ENCODE data around the gene ZC3H12D. TPM values are rescaled to one million over a fixed set of nuclear protein-coding genes. Genes with fewer than 3 reads are reported as not detected.
A peak's percentile ranks its signal among the peaks of the same experiment; 100 is the strongest.

Gene ZC3H12D
- total RNA-seq, 2 donors from 2014 or later = 106 to 170 TPM

DNA sequence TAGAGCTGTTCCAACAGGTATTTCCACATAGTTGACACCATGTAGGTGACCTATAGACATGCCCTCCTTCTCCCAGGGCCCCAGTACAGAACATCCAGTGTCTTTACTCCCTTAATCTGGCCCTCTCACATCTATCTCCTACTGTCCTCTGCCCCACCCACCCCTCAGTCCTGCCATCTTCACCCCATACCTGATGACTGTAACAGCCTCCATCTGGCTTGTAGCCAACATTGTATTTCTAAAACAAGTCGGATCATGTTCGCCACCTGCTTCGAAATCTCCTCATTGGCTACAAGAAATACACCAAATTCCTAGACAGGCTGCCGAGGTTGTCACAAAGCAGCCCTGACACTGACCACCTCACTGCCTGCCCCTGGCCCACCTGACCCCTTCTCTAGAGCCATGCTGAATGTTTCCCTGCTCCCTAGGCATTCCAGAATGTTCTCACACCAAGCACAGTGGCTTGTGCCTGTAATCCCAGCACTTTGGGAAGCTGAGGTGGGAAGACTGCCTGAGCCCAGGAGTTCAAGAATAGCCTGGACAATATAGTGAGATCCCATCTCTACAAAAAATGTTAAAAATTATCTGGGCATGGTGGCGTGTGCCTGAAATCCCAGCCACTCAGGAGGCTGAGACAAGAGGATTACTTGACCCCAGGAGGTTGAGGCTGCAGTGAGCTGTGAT lies 6.0 kb downstream of the ZC3H12D start:
- H3K27ac Mint-ChIP-seq = peak overlapping the region; percentile 98

DNA sequence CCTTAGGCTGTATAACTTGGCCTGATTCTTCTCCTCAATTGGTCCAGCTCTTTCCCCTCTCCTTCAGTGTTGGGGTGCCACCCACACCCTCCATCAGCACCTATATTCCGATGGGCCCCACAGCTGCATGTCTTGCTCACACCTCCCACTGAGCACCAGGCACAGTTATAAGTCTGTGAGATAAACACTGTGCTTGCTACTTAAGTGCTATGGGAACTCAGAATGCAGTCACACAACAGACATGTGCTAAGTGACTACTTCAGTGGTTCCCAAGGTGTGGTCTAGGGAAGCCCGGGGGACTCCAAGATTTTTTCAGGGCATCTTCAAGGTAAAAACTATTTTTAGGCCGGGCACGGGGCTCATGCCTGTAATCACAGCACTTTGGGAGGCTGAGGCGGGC lies 7.3 kb downstream of the ZC3H12D start:
- peaks cover 42 to 55% of the 10 kb centered on the region in 2 donors for H3K36me3 Mint-ChIP-seq (ENCODE audit: insufficient read depth in 2 of 2)
- no peak for DNase-seq
- no peak for ATAC-seq (replicated peaks in 1 of 2)
- H3K9me3 Mint-ChIP-seq = no peaks in the 10 kb centered on the region
- H3K4me3 Mint-ChIP-seq = peak overlapping the region in 1 of 2 donors; percentile 59
- H3K4me1 Mint-ChIP-seq (ENCODE audit: low read depth) = peaks cover 64% of the 10 kb centered on the region
- H3K27ac Mint-ChIP-seq = peak overlapping the region; percentile 30
- no peaks in the 10 kb centered on the region for H3K27me3 Mint-ChIP-seq (ENCODE audit: low read depth)

More for the DNA sequence above, 6.0 kb downstream of the ZC3H12D start:
- Mint-ChIP-seq H3K36me3 (ENCODE audit: insufficient read depth in 2 of 2) (peaks cover 46 to 61% of the 10 kb centered on the region in 2 donors), H3K4me3 (peak overlapping the region; percentile 93 to 97), H3K4me1 (ENCODE audit: low read depth) (peaks cover 56% of the 10 kb centered on the region), H3K9me3 (no peaks in the 10 kb centered on the region), H3K27me3 (ENCODE audit: low read depth) (no peaks in the 10 kb centered on the region)
- DNase-seq (no peak), ATAC-seq (replicated peaks in 1 of 2) (no peak)

DNA sequence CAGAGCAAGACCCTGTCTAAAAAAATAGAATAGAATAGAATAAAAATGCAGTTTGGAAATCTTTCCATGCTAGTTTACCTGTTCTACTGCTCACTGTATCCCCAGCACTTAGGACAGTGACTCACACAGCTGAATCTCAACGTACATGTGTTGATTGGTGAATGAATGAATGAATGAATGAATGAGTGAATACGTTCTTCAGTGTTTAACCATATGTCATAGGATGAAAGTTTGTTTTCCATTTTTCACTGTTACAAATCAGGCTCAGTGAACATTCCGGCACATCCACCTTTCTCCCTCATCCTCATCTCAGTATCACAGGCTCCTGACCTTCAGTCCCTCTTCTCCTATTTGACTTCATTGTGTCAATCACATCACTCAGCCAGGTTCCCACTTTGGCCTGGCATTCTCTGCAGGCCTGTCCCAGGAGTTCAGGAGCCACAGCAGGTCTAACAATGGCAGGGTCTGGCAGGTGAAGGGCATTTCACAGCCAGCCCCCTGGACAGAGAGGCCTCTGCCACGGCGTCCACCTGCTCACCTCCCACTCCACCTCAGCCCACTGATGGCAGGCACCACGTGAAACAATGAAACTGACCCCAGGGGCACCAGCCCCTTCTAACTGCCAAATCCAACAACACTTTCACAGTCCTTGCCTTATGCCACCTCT lies 7.9 kb downstream of the ZC3H12D start:
- Mint-ChIP-seq H3K36me3 (ENCODE audit: insufficient read depth in 2 of 2) (peaks cover 41 to 50% of the 10 kb centered on the region in 2 donors), H3K9me3 (no peaks in the 10 kb centered on the region), H3K4me3 (peak overlapping the region; percentile 29 to 59), H3K4me1 (ENCODE audit: low read depth) (peaks cover 70% of the 10 kb centered on the region), H3K27me3 (ENCODE audit: low read depth) (no peaks in the 10 kb centered on the region), H3K27ac (peak overlapping the region; percentile 30)
- ATAC-seq (replicated peaks in 1 of 2) = no peak
- no peak for DNase-seq

DNA sequence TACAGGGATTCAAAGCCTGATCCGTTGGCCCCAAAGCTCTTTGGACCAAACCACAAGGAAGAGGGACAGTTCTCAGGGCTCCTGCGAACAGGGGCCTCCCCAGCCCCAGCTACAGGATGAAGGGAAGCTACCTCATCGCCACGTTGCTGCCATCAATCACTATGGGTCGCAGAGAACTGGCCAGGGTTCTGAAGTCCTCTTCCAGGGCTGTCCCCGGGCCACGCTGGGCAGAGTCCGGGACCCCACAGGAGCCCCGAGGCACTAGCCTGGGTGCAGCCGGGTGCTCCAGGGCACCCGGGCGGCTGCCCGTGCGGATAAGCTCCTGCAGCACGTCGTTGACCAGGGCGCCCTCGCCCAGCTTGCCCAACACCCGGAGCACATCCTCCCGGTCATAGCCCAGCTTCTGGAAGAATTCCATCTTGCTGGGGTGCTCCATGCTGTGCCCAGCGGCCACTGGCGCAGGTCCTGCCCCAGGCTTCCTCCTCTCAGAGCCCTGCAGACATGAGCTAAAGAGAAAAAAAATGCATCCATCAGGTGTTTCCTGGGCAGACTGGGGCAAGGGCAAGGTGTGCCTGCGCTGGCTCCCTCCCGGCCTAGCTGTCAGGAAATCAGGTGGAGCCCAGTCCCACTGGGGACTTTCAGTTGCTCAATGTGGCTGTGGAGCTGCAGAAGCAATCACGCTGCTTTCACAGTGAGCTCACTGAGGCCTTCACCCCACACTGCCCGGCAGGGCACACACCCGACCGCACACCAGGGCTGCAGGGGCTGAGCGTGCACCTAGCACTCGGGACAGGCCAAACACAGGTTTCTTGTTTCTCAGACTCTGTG lies 10.5 kb downstream of the ZC3H12D start:
- peak overlapping the region; percentile 72 for H3K27ac Mint-ChIP-seq
- H3K36me3 Mint-ChIP-seq (ENCODE audit: insufficient read depth in 2 of 2) = peaks cover 25 to 34% of the 10 kb centered on the region in 2 donors
- DNase-seq (no peak), ATAC-seq (replicated peaks in 1 of 2) (peak in 1 of 2 donors; percentile 7)
- no peaks in the 10 kb centered on the region for H3K27me3 Mint-ChIP-seq (ENCODE audit: low read depth)
- no peaks in the 10 kb centered on the region for H3K9me3 Mint-ChIP-seq
- peak overlapping the region; percentile 44 to 60 for H3K4me3 Mint-ChIP-seq
- peaks cover 56% of the 10 kb centered on the region for H3K4me1 Mint-ChIP-seq (ENCODE audit: low read depth)

DNA sequence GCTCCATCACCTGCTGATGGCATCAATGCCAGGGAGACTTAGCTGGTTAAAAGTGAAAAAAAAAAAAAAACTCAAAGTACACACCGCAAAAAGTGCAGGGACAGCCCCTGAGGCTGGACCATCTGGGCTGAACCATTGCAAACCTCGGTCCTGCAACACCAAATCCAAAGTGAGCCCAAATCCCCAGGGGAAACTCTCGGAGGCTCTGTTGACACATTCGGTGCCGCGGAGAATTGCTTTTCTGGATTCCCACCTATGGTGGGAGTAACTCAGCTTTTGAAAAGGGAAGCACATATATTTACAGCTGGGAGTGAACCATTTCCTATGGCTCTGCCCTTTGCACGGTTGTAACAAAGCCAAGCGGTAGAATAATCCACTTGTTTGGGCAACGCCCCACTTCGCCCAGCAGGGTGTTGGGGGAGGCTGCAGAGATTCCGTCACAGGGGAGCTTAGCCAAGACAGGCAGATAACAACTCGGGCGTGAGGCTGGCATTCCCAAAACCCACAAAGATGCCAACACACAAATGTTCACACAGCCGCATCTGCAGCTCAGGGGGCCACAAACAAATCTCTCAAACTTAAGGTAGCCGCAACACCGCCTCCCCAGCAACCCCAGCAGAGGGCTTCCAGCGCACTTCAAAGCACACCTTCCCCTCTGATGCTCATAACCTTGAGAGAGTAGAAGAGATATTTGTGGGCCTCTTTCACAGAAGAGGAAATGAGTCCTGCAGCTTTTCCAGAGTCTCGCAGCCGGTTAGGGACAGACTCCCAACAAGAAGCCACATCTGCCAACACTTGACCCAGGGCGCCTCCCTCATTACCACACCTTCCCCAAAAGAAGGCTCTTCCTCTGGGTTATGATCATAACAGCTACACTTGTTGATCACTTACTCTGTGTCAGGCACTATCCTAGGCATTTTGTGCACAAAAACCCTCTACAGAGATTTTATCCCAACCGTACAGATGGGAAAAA lies 11.4 kb downstream of the ZC3H12D start:
- H3K27ac Mint-ChIP-seq = peak overlapping the region; percentile 72
- DNase-seq = no peak
- H3K36me3 Mint-ChIP-seq (ENCODE audit: insufficient read depth in 2 of 2) = peaks cover 21 to 31% of the 10 kb centered on the region in 2 donors
- H3K27me3 Mint-ChIP-seq (ENCODE audit: low read depth) = no peaks in the 10 kb centered on the region
- peaks cover 55% of the 10 kb centered on the region for H3K4me1 Mint-ChIP-seq (ENCODE audit: low read depth)
- ATAC-seq (replicated peaks in 1 of 2) = no peak
- no peaks in the 10 kb centered on the region for H3K9me3 Mint-ChIP-seq
- H3K4me3 Mint-ChIP-seq = peak overlapping the region; percentile 52 to 60

DNA sequence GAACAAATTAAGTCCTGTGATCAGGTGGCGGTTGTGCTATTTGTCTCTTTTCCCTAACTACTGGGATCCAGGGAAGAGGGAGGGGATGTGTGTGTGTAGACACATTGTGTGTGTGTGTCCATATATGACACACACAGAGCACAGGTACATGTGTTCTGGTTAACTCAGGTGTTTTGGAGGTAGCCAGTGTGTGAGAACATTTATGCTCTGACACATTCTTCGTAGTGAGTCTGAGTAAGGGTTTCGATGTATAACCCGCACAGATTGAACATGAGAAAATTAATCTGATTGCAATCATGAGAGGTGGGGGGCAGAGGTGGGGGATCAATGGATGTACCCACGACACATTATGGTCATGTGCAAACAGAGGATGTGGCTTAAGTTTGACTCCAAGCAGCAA lies 12.6 kb downstream of the ZC3H12D start:
- no peak for DNase-seq
- Mint-ChIP-seq H3K36me3 (ENCODE audit: insufficient read depth in 2 of 2) (peaks cover 23 to 30% of the 10 kb centered on the region in 2 donors), H3K27ac (no peak overlapping the region), H3K4me3 (peak overlapping the region; percentile 3 to 43), H3K4me1 (ENCODE audit: low read depth) (peaks cover 55% of the 10 kb centered on the region), H3K9me3 (no peaks in the 10 kb centered on the region), H3K27me3 (ENCODE audit: low read depth) (no peaks in the 10 kb centered on the region)
- ATAC-seq (replicated peaks in 1 of 2) = peak; percentile 32 to 41

DNA sequence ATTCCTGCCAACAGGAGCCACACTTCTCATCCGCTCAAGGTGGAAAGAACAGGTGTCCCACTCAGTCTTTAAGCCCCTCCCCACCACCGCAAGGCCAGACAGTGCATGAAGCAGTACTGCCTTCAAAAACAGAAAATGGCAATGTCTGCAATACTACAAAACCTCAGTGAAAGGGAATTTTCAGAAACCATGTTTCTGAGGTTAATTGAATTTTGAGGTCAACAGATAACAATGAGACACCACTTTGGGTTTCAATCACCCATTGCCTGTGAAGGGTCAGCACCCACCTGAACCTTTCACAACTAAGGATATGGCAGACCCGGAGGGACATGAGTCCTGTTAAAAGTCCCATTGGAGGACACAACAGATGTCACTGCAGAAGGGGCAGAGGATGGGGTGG lies 13.0 kb downstream of the ZC3H12D start:
- peak; percentile 32 to 41 for ATAC-seq (replicated peaks in 1 of 2)
- no peak for DNase-seq
- Mint-ChIP-seq H3K27me3 (ENCODE audit: low read depth) (no peaks in the 10 kb centered on the region), H3K36me3 (ENCODE audit: insufficient read depth in 2 of 2) (peaks cover 23 to 26% of the 10 kb centered on the region in 2 donors), H3K4me1 (ENCODE audit: low read depth) (peaks cover 50% of the 10 kb centered on the region), H3K27ac (no peak overlapping the region), H3K9me3 (no peaks in the 10 kb centered on the region), H3K4me3 (peak overlapping the region; percentile 3 to 43)

DNA sequence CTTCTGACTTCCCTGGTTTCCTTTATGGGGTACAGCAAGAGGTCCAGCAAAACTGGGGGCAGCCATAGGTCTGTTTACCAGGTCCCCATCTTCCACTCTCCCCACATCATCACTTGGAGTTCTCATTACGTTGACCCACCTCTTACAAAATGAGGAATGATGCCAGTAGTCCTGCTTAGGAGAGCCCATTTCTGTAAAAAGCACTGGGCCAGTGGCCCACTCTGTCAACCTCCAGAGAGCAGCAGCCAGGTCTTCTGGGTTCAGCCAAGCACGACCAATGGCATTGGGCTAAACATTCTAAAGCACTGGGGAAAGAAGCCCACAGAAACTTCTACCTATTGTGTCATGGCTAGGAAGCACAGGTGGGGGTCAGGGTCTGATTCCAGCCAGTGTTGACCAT lies 13.9 kb downstream of the ZC3H12D start:
- H3K4me1 Mint-ChIP-seq (ENCODE audit: low read depth) = peaks cover 46% of the 10 kb centered on the region
- no peaks in the 10 kb centered on the region for H3K9me3 Mint-ChIP-seq
- DNase-seq (no peak), ATAC-seq (replicated peaks in 1 of 2) (no peak)
- no peaks in the 10 kb centered on the region for H3K27me3 Mint-ChIP-seq (ENCODE audit: low read depth)
- H3K36me3 Mint-ChIP-seq (ENCODE audit: insufficient read depth in 2 of 2) = peaks cover 23 to 25% of the 10 kb centered on the region in 2 donors
- peak overlapping the region in 1 of 2 donors; percentile 31 for H3K4me3 Mint-ChIP-seq
- H3K27ac Mint-ChIP-seq = no peak overlapping the region

DNA sequence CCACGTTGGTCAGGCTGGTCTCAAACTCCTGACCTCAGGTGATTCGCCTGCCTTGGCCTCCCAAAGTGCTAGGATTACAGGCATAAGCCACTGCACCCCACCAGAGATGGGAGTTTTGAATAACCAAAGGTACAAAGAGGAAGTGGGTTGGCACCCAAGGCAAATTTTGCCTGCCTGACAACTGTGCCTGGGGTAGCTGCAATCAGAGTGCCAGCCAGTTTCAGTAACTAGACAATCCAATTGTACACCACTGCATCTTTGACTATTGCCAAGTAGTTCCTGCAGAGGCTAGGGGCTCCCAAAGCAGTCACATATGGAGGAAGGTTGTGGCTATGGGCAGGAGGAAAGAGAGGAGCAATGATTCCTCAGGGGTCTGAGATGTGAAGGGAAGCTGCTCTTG lies 16.6 kb downstream of the ZC3H12D start:
- peak overlapping the region; percentile 45 to 67 for H3K4me3 Mint-ChIP-seq
- H3K27me3 Mint-ChIP-seq (ENCODE audit: low read depth) = no peaks in the 10 kb centered on the region
- no peak for ATAC-seq (replicated peaks in 1 of 2)
- H3K36me3 Mint-ChIP-seq (ENCODE audit: insufficient read depth in 2 of 2) = peaks cover 32 to 38% of the 10 kb centered on the region in 2 donors
- no peak for DNase-seq
- H3K27ac Mint-ChIP-seq = peak overlapping the region; percentile 64
- no peaks in the 10 kb centered on the region for H3K9me3 Mint-ChIP-seq
- H3K4me1 Mint-ChIP-seq (ENCODE audit: low read depth) = peaks cover 60% of the 10 kb centered on the region

DNA sequence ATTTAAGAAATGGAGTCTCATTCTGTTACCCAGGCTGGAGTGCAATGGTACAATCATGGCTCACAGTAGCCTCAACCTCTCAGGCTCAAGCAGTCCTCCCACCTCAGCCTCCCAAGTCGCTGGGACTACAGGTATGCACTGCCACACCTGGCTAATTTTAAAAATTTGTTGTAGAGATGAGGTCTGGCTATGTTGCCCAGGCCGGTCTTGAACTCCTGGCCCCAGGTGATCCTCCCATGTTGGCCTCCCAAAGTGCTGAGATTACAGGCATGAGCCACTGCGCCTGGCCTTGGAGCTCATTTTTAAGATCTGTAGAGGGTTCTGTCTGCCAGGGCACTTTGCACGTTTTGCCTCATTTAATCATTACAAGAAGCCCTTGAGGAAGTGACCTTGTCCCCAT lies 17.5 kb downstream of the ZC3H12D start:
- peaks cover 58% of the 10 kb centered on the region for H3K4me1 Mint-ChIP-seq (ENCODE audit: low read depth)
- no peak for DNase-seq
- peak overlapping the region; percentile 64 for H3K27ac Mint-ChIP-seq
- no peak overlapping the region for H3K4me3 Mint-ChIP-seq
- H3K27me3 Mint-ChIP-seq (ENCODE audit: low read depth) = no peaks in the 10 kb centered on the region
- H3K9me3 Mint-ChIP-seq = no peaks in the 10 kb centered on the region
- no peak for ATAC-seq (replicated peaks in 1 of 2)
- H3K36me3 Mint-ChIP-seq (ENCODE audit: insufficient read depth in 2 of 2) = peaks cover 37 to 47% of the 10 kb centered on the region in 2 donors

DNA sequence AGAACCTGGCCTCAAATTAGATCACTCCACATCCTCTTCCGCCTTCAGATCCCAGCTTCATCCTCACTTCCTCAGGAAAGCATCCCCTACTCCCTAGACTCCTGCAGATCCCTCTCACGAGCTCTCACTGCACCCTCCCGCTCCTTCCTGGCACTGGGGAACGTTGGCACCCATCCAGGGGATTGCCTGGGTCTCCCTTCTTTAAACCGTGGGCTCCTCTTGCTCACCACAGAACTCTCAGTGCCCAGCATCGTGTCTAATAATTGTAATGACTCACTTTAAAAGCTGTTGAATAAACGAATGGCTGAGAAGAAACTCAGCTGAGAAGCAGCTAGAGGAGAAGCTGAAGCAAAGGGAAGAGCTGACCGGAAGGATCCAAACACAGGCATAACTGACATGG lies 20.4 kb downstream of the ZC3H12D start:
- Mint-ChIP-seq H3K36me3 (ENCODE audit: insufficient read depth in 2 of 2) (peaks cover 36 to 56% of the 10 kb centered on the region in 2 donors), H3K27ac (peak overlapping the region; percentile 87), H3K9me3 (no peaks in the 10 kb centered on the region), H3K4me3 (peak overlapping the region in 1 of 2 donors; percentile 2), H3K4me1 (ENCODE audit: low read depth) (peaks cover 55% of the 10 kb centered on the region), H3K27me3 (ENCODE audit: low read depth) (no peaks in the 10 kb centered on the region)
- DNase-seq = no peak
- no peak for ATAC-seq (replicated peaks in 1 of 2)

DNA sequence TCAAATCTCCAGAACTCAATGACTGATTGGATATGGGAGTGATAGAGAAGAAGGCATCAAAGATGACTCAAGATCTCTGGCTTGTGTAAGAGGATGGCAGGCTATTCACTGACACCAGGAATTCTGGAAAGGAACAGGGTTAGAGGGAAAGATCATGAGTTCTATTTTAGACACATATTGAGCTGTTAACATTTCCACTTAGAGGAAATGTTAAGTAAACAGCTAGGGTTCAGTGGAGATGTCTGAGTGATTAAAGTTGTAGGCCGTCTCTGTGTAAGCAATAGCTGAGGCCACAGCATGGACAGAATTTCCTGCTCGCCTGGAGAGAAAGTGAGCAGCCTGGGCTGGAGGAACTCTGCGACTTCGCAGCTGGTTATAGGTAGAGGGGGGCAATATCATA lies 21.0 kb downstream of the ZC3H12D start:
- Mint-ChIP-seq H3K9me3 (no peaks in the 10 kb centered on the region), H3K27ac (peak overlapping the region; percentile 14), H3K36me3 (ENCODE audit: insufficient read depth in 2 of 2) (peaks cover 39 to 62% of the 10 kb centered on the region in 2 donors), H3K4me1 (ENCODE audit: low read depth) (peaks cover 57% of the 10 kb centered on the region), H3K27me3 (ENCODE audit: low read depth) (no peaks in the 10 kb centered on the region), H3K4me3 (no peak overlapping the region)
- no peak for ATAC-seq (replicated peaks in 1 of 2)
- DNase-seq = no peak
